DMS153 treated with DMSO at 0.1 percent for 48 hours (cell line): ENCODE measurements around the gene COPG1.

Source experiments
- DNase-seq: peaks from one replicate; lab custom pipeline; 2025; ENCODE audit not compliant: unreplicated experiment; lab: John Stamatoyannopoulos, UW

The COPG1 gene

GRCh38 chr3:129313665-129314385 is 64.4 kb downstream of the COPG1 start:
- DNase-seq, result no peak

- peak; percentile 94 for DNase-seq
These were observed 65.2 kb downstream of the COPG1 start for GRCh38 chr3:129314386-129315222.

- DNase-seq, result no peak
These were observed 66.0 kb downstream of the COPG1 start for GRCh38 chr3:129315223-129315997.

GRCh38 chr3:129315998-129316247 is 66.5 kb downstream of the COPG1 start:
- DNase-seq, result no peak

GRCh38 chr3:129316248-129317013 is 67.0 kb downstream of the COPG1 start:
- peak; percentile 43 for DNase-seq

GRCh38 chr3:129317014-129317771 is 67.8 kb downstream of the COPG1 start:
- no peak for DNase-seq

- no peak for DNase-seq
These were observed 68.4 kb downstream of the COPG1 start for GRCh38 chr3:129317848-129318247.

GRCh38 chr3:129318921-129319320 is 69.5 kb downstream of the COPG1 start:
- no peak for DNase-seq

GRCh38 chr3:129320261-129320660 is 70.9 kb downstream of the COPG1 start:
- DNase-seq, result no peak

- DNase-seq, result no peak
These were observed 71.5 kb downstream of the COPG1 start for GRCh38 chr3:129320825-129321487.

GRCh38 chr3:129321887-129322286 is 72.5 kb downstream of the COPG1 start:
- no peak for DNase-seq

- DNase-seq, result no peak
These were observed 74.4 kb downstream of the COPG1 start for GRCh38 chr3:129323651-129324294.

GRCh38 chr3:129324855-129325254 is 75.4 kb downstream of the COPG1 start:
- DNase-seq, result no peak

- no peak for DNase-seq
These were observed 76.0 kb downstream of the COPG1 start for GRCh38 chr3:129325383-129325782.

GRCh38 chr3:129326138-129326537 is 76.7 kb downstream of the COPG1 start:
- DNase-seq, result no peak

- no peak for DNase-seq
These were observed 77.2 kb downstream of the COPG1 start for GRCh38 chr3:129326595-129326994.
